ENCODE measurements around the gene PTPRU. TPM values are rescaled to one million over a fixed set of nuclear protein-coding genes. Genes with fewer than 3 reads are reported as not detected.

PTPRU gene
- total RNA-seq, 1 donor from 2014 or later: 53.2 TPM

- Histone ChIP-seq H3K36me3 (ENCODE audit: control insufficient read depth, insufficient read depth, low read length) (peaks cover 11% of the 10 kb centered on the region), H3K4me3 (ENCODE audit: low read depth, low read length) (no peak overlapping the region), H3K27me3 (ENCODE audit: control insufficient read depth, insufficient read depth, low read length) (no peaks in the 10 kb centered on the region)
- FAIRE-seq (peak; percentile 88), DNase-seq (ENCODE audit: low read depth) (peak; percentile 85)
- TF ChIP-seq, protein P1, sequence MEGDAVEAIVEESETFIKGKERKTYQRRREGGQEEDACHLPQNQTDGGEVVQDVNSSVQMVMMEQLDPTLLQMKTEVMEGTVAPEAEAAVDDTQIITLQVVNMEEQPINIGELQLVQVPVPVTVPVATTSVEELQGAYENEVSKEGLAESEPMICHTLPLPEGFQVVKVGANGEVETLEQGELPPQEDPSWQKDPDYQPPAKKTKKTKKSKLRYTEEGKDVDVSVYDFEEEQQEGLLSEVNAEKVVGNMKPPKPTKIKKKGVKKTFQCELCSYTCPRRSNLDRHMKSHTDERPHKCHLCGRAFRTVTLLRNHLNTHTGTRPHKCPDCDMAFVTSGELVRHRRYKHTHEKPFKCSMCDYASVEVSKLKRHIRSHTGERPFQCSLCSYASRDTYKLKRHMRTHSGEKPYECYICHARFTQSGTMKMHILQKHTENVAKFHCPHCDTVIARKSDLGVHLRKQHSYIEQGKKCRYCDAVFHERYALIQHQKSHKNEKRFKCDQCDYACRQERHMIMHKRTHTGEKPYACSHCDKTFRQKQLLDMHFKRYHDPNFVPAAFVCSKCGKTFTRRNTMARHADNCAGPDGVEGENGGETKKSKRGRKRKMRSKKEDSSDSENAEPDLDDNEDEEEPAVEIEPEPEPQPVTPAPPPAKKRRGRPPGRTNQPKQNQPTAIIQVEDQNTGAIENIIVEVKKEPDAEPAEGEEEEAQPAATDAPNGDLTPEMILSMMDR (IDR thresholded peaks at IDR 0.05; ENCODE audit: insufficient read depth, low read length, severe bottlenecking): no peak
Measured at GRCh38 chr1:29280409-29281131, 44.2 kb downstream of the PTPRU start.

GRCh38 chr1:29281571-29281970 is 45.2 kb downstream of the PTPRU start:
- FAIRE-seq: no peak
- TF ChIP-seq, protein P1 (IDR thresholded peaks at IDR 0.05; ENCODE audit: insufficient read depth, low read length, severe bottlenecking): no peak

DNA sequence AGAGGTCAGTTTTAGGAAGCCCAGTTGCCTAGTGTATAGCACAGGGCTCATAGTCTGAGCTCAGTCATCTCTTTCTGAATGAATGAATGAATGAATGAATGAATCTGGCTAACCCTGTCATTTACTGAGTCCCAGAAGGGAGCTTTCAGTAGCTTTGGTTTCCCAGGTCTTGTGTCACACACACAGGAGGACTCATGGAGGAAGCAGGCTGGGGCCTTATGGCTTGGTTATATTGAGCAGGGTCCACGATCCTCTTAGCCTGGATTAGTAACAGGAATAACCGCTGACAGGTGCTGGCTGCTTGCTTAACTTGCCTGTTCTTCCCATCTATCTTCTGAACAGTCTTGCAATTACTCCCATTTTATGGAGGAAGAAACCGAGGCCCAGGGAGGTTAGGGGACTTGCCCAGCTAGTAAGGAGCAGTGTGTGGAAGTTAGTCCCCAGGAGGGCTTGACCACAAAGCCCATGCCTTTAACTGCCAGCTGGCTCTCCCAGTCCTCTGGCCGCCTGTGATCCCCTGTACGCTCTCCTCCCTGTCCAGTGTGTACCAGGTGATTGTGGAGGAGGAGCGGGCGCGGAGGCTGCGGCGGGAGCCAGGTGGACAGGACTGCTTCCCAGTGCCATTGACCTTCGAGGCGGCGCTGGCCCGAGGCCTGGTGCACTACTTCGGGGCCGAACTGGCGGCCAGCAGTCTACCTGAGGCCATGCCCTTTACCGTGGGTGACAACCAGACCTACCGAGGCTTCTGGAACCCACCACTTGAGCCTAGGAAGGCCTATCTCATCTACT is 46.0 kb downstream of the PTPRU start:
- DNase-seq (ENCODE audit: low read depth) (no peak), FAIRE-seq (peak; percentile 55)
- H3K27me3 ChIP-seq (ENCODE audit: control insufficient read depth, insufficient read depth, low read length): no peaks in the 10 kb centered on the region
- H3K36me3 ChIP-seq (ENCODE audit: control insufficient read depth, insufficient read depth, low read length): peaks cover 10% of the 10 kb centered on the region
- TF ChIP-seq, protein P1 (IDR thresholded peaks at IDR 0.05; ENCODE audit: insufficient read depth, low read length, severe bottlenecking): no peak
- no peak overlapping the region for H3K4me3 ChIP-seq (ENCODE audit: low read depth, low read length)

More at GRCh38 chr1:29281571-29281970, 45.2 kb downstream of the PTPRU start:
- no peak for DNase-seq (ENCODE audit: low read depth)
- Histone ChIP-seq H3K27me3 (ENCODE audit: control insufficient read depth, insufficient read depth, low read length) (no peaks in the 10 kb centered on the region), H3K36me3 (ENCODE audit: control insufficient read depth, insufficient read depth, low read length) (peaks cover 10% of the 10 kb centered on the region), H3K4me3 (ENCODE audit: low read depth, low read length) (no peak overlapping the region)

DNA sequence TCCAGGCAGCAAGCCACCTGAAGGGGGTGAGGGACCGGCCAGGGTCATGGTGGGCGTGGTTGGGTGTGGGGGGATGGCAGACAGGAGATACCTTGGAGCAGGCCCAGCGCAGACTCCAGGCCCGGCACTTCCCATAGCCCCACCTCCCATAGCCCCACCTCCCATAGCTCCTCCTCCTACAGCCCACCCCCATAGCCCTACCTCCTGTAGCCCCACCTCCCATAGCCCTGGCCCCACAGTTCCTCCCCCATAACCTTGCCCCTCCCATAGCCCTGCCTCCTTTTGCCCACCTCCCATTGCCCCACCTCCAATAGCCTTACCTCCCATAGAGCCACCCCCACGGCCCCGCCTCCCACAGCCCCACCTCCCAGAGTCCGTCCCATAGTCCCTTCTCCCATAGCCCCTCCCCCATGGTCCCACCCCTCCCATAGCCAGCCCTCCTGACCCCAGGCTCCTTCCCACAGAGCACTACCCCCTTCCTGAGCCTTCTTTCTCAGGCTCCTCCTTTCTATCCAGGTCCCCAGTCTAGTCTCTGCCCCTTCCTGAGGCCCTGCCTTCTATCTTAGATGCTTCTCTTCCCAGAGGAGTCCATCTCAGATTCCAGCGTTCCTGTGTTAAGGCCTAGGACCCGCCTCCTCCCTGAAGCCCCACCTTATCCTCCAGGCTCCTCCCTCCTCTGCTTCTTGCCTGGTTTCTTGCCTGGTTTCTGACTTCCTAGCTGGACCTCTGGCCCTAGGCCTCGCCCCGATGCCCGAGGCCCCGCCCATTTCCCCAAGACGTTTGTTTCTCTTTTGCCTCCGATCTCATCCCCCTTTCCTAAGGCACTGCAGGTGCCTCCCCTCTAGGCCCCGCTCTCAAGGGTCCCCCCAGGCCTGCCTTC is 46.8 kb downstream of the PTPRU start:
- Histone ChIP-seq H3K27me3 (ENCODE audit: control insufficient read depth, insufficient read depth, low read length) (no peaks in the 10 kb centered on the region), H3K36me3 (ENCODE audit: control insufficient read depth, insufficient read depth, low read length) (peaks cover 10% of the 10 kb centered on the region), H3K4me3 (ENCODE audit: low read depth, low read length) (no peak overlapping the region)
- FAIRE-seq: no peak
- peak; percentile 33 for DNase-seq (ENCODE audit: low read depth)
- TF ChIP-seq, protein P1 (IDR thresholded peaks at IDR 0.05; ENCODE audit: insufficient read depth, low read length, severe bottlenecking): no peak

GRCh38 chr1:29283804-29284195 is 47.5 kb downstream of the PTPRU start:
- FAIRE-seq (no peak), DNase-seq (ENCODE audit: low read depth) (no peak)
- H3K4me3 ChIP-seq (ENCODE audit: low read depth, low read length): no peak overlapping the region
- no peaks in the 10 kb centered on the region for H3K27me3 ChIP-seq (ENCODE audit: control insufficient read depth, insufficient read depth, low read length)
- peaks cover 11% of the 10 kb centered on the region for H3K36me3 ChIP-seq (ENCODE audit: control insufficient read depth, insufficient read depth, low read length)
- TF ChIP-seq, protein P1 (IDR thresholded peaks at IDR 0.05; ENCODE audit: insufficient read depth, low read length, severe bottlenecking): no peak
